ENCODE data around the gene PHLDA2.
"Not testable (repeated sequence)": the region's sequence is repeated elsewhere in the genome, so short reads cannot be mapped to it uniquely, and the experiment has no call there.

Gene PHLDA2

GRCh38 chr11:2912498-2912897 lies 16.7 kb downstream of the PHLDA2 start:
- DNase-seq = no peak

GRCh38 chr11:2911785-2912391 lies 17.3 kb downstream of the PHLDA2 start:
- no peak for DNase-seq

GRCh38 chr11:2911088-2911784 lies 18.0 kb downstream of the PHLDA2 start:
- no peak for DNase-seq

- no peak for DNase-seq
These were observed 18.7 kb downstream of the PHLDA2 start for GRCh38 chr11:2910401-2910955.

- DNase-seq = no peak
These were observed 19.9 kb downstream of the PHLDA2 start for GRCh38 chr11:2909133-2909902.

GRCh38 chr11:2908130-2908529 lies 21.1 kb downstream of the PHLDA2 start:
- DNase-seq = no peak

- DNase-seq = not testable (repeated sequence)
These were observed 23.9 kb downstream of the PHLDA2 start for GRCh38 chr11:2905299-2905698.

GRCh38 chr11:2904153-2905052 lies 24.8 kb downstream of the PHLDA2 start:
- no peak for DNase-seq

- DNase-seq = no peak
These were observed 25.6 kb downstream of the PHLDA2 start for GRCh38 chr11:2903672-2904011.

- DNase-seq = no peak
These were observed 26.2 kb downstream of the PHLDA2 start for GRCh38 chr11:2902784-2903671.

- peak; percentile 81 for DNase-seq
These were observed 27.1 kb downstream of the PHLDA2 start for GRCh38 chr11:2901854-2902783.

GRCh38 chr11:2901196-2901796 lies 27.9 kb downstream of the PHLDA2 start:
- no peak for DNase-seq

GRCh38 chr11:2899080-2899783 lies 30.0 kb downstream of the PHLDA2 start:
- no peak for DNase-seq

- no peak for DNase-seq
These were observed 30.7 kb downstream of the PHLDA2 start for GRCh38 chr11:2898366-2899079.

- DNase-seq = no peak
These were observed 32.2 kb downstream of the PHLDA2 start for GRCh38 chr11:2897048-2897447.

- no peak for DNase-seq
These were observed 33.2 kb downstream of the PHLDA2 start for GRCh38 chr11:2896047-2896446.

GRCh38 chr11:2893935-2894334 lies 35.3 kb downstream of the PHLDA2 start:
- no peak for DNase-seq

- DNase-seq = no peak
These were observed 36.2 kb downstream of the PHLDA2 start for GRCh38 chr11:2892967-2893528.
